GM12891 (cell line): Measurements from ENCODE around the gene AP2S1.
"Not testable (repeated sequence)": the region's sequence is repeated elsewhere in the genome, so short reads cannot be mapped to it uniquely, and the experiment has no call there.

Source experiments
- DNase-seq: peaks from one replicate; pipeline ENCODE4 v3.0.0; 2011; ENCODE audit warnings: low spot score; ENCODE audit not compliant: insufficient read length
- FAIRE-seq: peaks from 2 replicates; lab custom pipeline; 2011; peaks lifted over from hg19 to GRCh38; lab: Jason Lieb, UNC
- PAX5 ChIP-seq: IDR thresholded peaks from 2 replicates; pipeline ENCODE4 v1.6.1; 2011; ENCODE audit warnings: low read length, moderate library complexity, mild to moderate bottlenecking; ENCODE audit not compliant: insufficient read depth, severe bottlenecking
- POLR2A ChIP-seq: IDR thresholded peaks from 2 replicates; pipeline ENCODE4 v1.6.1; 2011; ENCODE audit warnings: low read depth, low read length, control low read depth
- POLR2AphosphoS5 ChIP-seq: IDR thresholded peaks from 2 replicates; pipeline ENCODE4 v1.6.1; 2011; ENCODE audit warnings: low read depth, low read length, control low read depth
- POU2F2 ChIP-seq: IDR thresholded peaks from 2 replicates; pipeline ENCODE4 v1.6.1; 2011; ENCODE audit warnings: low read depth, mild to moderate bottlenecking, control low read depth, low read length, moderate library complexity
- SPI1 ChIP-seq: IDR thresholded peaks from 2 replicates; pipeline ENCODE4 v1.6.1; 2011; ENCODE audit warnings: low read depth, low read length, control low read depth
- TAF1 ChIP-seq: IDR thresholded peaks from 2 replicates; pipeline ENCODE4 v1.6.1; 2011; ENCODE audit warnings: low read depth, low read length, control low read depth

The AP2S1 gene

DNA sequence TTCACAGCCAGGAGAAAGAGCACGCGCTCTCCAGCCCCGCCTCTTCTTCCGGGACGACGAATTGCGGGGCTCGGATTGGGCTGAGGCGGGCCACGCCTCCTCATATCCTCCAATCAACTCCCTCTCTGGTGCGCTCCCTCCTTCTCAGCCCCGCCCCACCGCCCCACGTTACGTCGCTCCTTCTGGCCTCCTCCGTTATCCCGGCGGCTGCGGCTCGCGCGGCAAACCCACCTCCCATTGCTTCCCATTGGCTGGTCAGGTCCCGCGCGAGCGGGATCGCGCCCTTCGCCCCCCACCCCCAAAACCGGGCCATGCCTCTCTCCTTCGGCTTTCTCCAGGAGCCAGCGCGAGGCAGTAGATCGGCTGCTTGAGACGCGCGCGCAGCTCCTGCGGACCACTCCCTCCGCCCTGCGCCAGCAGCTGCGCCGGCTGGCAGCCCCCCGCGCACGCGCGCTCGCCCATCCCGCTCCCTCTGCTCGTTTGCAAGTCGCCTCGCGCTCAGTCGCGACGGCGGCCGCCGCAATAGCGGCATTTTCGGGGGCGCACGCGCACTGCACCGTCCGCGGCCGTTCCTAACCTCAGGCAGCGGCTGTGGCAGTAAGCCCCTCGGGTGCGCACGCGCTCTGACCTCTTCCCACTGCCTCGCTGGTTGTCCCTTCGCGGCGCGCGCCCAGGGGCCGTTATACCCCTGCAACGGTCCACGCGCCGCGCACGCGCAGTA, 9.6 kb upstream of the AP2S1 start:
- peak; percentile 98 for FAIRE-seq
- TF ChIP-seq POLR2AphosphoS5 (peak; percentile 91), TAF1 (peak; percentile 68; the same call in 1 of the 2 replicates), SPI1 (no peak), POLR2A (peak; percentile 86), POU2F2 (no peak), PAX5 (no peak)
- peak; percentile 81 for DNase-seq

DNA sequence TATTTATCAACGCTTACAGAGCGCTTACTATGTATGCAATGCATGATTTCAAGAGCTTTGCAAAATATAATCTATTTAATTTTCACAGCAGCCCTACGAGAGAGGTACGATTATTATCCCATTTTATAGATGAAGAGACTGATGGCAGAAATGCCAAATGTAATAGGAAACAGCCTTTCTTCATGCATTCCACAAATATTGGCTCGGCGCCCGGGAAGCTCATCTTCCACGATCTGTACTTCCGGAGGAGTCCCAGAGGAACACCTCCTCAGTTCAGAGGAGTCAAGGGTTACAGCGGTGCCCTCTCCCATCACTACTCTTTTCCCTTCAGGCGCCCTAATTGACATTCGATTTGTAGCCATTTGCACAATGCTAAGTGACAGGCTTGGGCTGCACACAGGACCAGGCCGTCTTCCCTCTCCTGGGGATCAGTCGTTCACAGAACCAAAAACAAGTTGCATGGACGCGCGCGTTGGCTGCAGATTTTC, 9.0 kb upstream of the AP2S1 start:
- TF ChIP-seq POLR2A (no peak), PAX5 (no peak), TAF1 (no peak)
- DNase-seq: no peak
- no peak for FAIRE-seq

DNA sequence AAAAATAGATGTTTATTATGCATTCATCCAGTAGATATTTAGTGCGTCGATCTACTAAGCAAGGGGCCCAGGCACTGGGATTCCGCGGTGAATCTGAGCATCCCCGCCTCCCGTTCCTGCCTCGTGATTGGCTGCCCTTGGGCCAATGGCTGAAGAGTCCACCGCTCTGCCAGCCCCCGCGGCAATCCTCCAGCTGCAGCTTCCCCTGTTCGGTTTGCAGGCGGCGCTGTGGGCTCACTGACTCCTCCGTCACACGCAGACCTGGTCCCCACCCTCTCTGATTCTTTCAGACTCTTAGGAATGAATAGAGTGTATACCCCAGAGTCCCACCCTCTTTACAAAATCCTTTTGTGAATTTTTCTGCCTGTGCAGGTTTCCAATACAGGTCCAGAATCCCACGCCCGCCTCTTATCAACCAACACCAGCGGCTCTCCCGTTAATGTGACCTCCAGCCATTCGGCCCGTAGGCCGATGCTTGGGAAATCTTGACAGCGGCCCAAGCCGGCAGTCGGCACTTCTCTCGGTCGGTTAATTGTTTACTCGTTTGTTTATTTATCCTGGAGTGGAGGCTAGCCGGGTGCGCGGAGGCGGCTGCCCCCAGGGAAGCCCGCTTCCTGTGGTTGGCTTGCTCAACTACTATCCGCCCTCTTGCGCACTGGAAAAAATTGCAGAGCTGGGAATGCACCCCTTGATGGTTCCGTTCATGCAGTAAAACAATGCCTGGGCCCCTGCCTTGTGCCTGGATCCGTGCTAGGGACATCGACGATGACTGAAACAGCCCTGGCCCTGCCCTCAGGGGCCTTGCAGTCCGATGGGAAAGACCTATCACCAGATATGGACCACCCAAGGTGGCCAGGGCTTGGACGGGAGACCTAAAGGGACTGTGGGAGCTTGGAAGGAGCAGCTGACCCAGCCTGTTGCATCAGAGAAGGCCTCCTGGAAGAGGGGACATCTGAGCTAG, 5.7 kb upstream of the AP2S1 start:
- DNase-seq (peak; percentile 83), FAIRE-seq (peak; percentile 94)
- TF ChIP-seq SPI1 (no peak), POU2F2 (0 out of 2 replicates have a peak, but pooled peaks have one; percentile 4)

DNA sequence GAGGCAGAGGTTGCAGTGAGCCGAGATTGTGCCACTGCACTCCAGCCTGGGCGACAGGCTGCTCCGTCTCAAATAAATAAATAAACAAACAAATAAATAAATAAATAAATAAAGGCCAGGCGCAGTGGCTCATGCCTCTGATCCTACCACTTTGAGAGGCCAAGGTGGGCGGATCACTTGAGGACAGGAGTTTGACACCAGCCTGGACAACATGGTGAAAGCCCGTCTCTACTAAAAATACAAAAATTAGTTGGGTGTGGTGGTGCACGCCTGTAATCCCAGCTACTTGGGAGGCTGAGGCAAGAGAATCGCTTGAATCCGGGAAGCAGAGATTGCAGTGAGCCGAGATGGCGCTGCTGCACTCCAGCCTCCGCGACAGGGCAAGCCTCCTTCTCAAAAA, 4.1 kb upstream of the AP2S1 start:
- not testable (repeated sequence) for DNase-seq, FAIRE-seq

- no peak for DNase-seq
- no peak for FAIRE-seq
- no peak for TF ChIP-seq POLR2A
- TF ChIP-seq TAF1: no peak
- no peak for TF ChIP-seq PAX5
- no peak for TF ChIP-seq POLR2AphosphoS5
- TF ChIP-seq SPI1: no peak
Observed at GRCh38 chr19:46852830-46853229, 2.2 kb upstream of the AP2S1 start.

GRCh38 chr19:46849610-46850009, 1.0 kb downstream of the AP2S1 start:
- DNase-seq: no peak
- FAIRE-seq: no peak
- TF ChIP-seq TAF1: no peak
- peak; percentile 38; the same call in 1 of the 2 replicates for TF ChIP-seq SPI1

GRCh38 chr19:46848389-46848788, 2.3 kb downstream of the AP2S1 start:
- FAIRE-seq: no peak
- no peak for DNase-seq
- TF ChIP-seq SPI1: no peak
- no peak for TF ChIP-seq TAF1
- TF ChIP-seq PAX5: no peak
- no peak for TF ChIP-seq POLR2AphosphoS5
- no peak for TF ChIP-seq POLR2A
- no peak for TF ChIP-seq POU2F2

- no peak for TF ChIP-seq POU2F2
- TF ChIP-seq POLR2AphosphoS5: no peak
- TF ChIP-seq POLR2A: no peak
- TF ChIP-seq TAF1: no peak
- TF ChIP-seq PAX5: no peak
- no peak for TF ChIP-seq SPI1
- FAIRE-seq: no peak
- no peak for DNase-seq
Observed at GRCh38 chr19:46847528-46847927, 3.1 kb downstream of the AP2S1 start.

- FAIRE-seq (no peak), DNase-seq (no peak)
- TF ChIP-seq POU2F2: no peak
- peak; percentile 46 for TF ChIP-seq SPI1
Observed at GRCh38 chr19:46845959-46846459, 4.6 kb downstream of the AP2S1 start.

GRCh38 chr19:46844067-46844489, 6.6 kb downstream of the AP2S1 start:
- TF ChIP-seq SPI1 (no peak), PAX5 (no peak), POU2F2 (no peak), TAF1 (no peak)
- no peak for DNase-seq
- FAIRE-seq: no peak

DNA sequence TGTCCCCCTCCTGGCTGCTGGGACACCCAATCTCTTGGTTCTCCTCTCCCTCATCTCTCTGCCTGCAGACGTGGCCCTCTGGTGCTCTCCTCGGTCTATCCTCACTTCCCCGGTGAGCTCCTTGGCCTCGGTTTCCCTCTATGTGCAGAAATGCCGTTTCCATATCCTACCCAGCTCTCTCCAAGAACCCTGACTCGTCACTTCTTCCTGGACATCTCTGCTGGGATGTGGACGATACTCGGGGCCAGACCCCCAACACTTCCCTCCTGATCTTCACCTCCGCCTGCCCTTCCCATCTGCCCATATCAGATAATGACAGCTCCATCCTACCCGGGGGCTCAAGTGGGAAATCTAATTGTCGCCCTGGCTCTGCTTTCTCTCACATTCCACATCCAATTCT, 7.9 kb downstream of the AP2S1 start:
- DNase-seq: no peak
- FAIRE-seq: no peak
- TF ChIP-seq PAX5: no peak
- no peak for TF ChIP-seq TAF1
- no peak for TF ChIP-seq POLR2AphosphoS5
- TF ChIP-seq SPI1: no peak
- TF ChIP-seq POLR2A: no peak
- TF ChIP-seq POU2F2: no peak
